H9 (cell line): ENCODE measurements around the gene SLC25A43. TPM values are rescaled to one million over a fixed set of nuclear protein-coding genes. Genes with fewer than 3 reads are reported as not detected.
"Not testable (repeated sequence)": the region's sequence is repeated elsewhere in the genome, so short reads cannot be mapped to it uniquely, and the experiment has no call there.

Experiments used
- DNase-seq: peaks from one replicate; pipeline ENCODE4 v3.0.0-alpha.2; 2017
- H2AFZ ChIP-seq: one replicate; pipeline ENCODE4 v1.6.1; 2013; ENCODE audit warnings: mild to moderate bottlenecking, low read length, control low read depth, moderate library complexity
- H2AK5ac ChIP-seq: 2 replicates; pipeline ENCODE4 v1.6.1; 2013; ENCODE audit warnings: low read length, control low read depth, mixed read lengths; ENCODE audit not compliant: insufficient read length
- H2BK120ac ChIP-seq: one replicate; pipeline ENCODE4 v1.6.1; 2013; ENCODE audit warnings: low read depth, mild to moderate bottlenecking, low read length, control low read depth, inconsistent platforms; ENCODE audit not compliant: poor library complexity, severe bottlenecking
- H2BK12ac ChIP-seq: 2 replicates; pipeline ENCODE4 v1.6.1; 2013; ENCODE audit warnings: low read length, control low read depth, mixed read lengths, low read depth; ENCODE audit not compliant: insufficient read length
- H2BK15ac ChIP-seq: 2 replicates; pipeline ENCODE4 v1.6.1; 2013; ENCODE audit warnings: low read depth, low read length, control low read depth
- H2BK20ac ChIP-seq: one replicate; pipeline ENCODE4 v1.6.1; 2013; ENCODE audit warnings: low read depth, mild to moderate bottlenecking, low read length, control low read depth, inconsistent platforms; ENCODE audit not compliant: poor library complexity, severe bottlenecking
- H2BK5ac ChIP-seq: 2 replicates; pipeline ENCODE4 v1.6.1; 2013; ENCODE audit warnings: low read length, control low read depth, mixed read lengths; ENCODE audit not compliant: insufficient read length
- H3K14ac ChIP-seq: 2 replicates; pipeline ENCODE4 v1.6.1; 2013; ENCODE audit warnings: low read length, control low read depth; ENCODE audit not compliant: insufficient read depth
- H3K18ac ChIP-seq: 2 replicates; pipeline ENCODE4 v1.6.1; 2013; ENCODE audit warnings: low read depth, mild to moderate bottlenecking, mixed read lengths, low read length, control low read depth; ENCODE audit not compliant: insufficient read length
- H3K23ac ChIP-seq: 2 replicates; pipeline ENCODE4 v1.6.1; 2013; ENCODE audit warnings: low read length, control low read depth, mixed read lengths, low read depth; ENCODE audit not compliant: insufficient read length
- H3K23me2 ChIP-seq: 2 replicates; pipeline ENCODE4 v1.6.1; 2013; ENCODE audit warnings: low read depth, mild to moderate bottlenecking, mixed read lengths, low read length, control low read depth; ENCODE audit not compliant: insufficient read length, poor library complexity, severe bottlenecking
- H3K27ac ChIP-seq: 2 replicates; pipeline ENCODE4 v1.5.1; 2013; ENCODE audit warnings: low read length, control low read depth, mixed read lengths, low read depth; ENCODE audit not compliant: insufficient read length
- H3K27me3 ChIP-seq: 2 replicates; pipeline ENCODE4 v1.6.1; 2013; ENCODE audit warnings: low read length, control low read depth, inconsistent platforms; ENCODE audit not compliant: insufficient read depth
- H3K4ac ChIP-seq: 2 replicates; pipeline ENCODE4 v1.6.1; 2013; ENCODE audit warnings: low read depth, mild to moderate bottlenecking, control low read depth, inconsistent platforms, low read length, moderate library complexity
- H3K4me1 ChIP-seq: 2 replicates; pipeline ENCODE4 v1.6.1; 2013; ENCODE audit warnings: low read length, control low read depth, inconsistent platforms; ENCODE audit not compliant: insufficient read depth
- H3K4me2 ChIP-seq: 2 replicates; pipeline ENCODE4 v1.6.1; 2013; ENCODE audit warnings: low read length, control low read depth, mixed read lengths; ENCODE audit not compliant: insufficient read length, insufficient read depth
- H3K56ac ChIP-seq: 2 replicates; pipeline ENCODE4 v1.6.1; 2013; ENCODE audit warnings: low read depth, mild to moderate bottlenecking, mixed read lengths, low read length, control low read depth; ENCODE audit not compliant: insufficient read length
- H3K79me1 ChIP-seq: 2 replicates; pipeline ENCODE4 v1.6.1; 2013; ENCODE audit warnings: low read depth, mild to moderate bottlenecking, moderate library complexity, low read length, control low read depth, inconsistent platforms; ENCODE audit not compliant: insufficient read depth, poor library complexity, severe bottlenecking
- H3K79me2 ChIP-seq: 2 replicates; pipeline ENCODE4 v1.6.1; 2013; ENCODE audit warnings: low read length, control low read depth, inconsistent platforms; ENCODE audit not compliant: insufficient read depth
- H3K9ac ChIP-seq: 2 replicates; pipeline ENCODE4 v1.6.1; 2013; ENCODE audit warnings: low read length, control low read depth, mixed read lengths; ENCODE audit not compliant: insufficient read length; ENCODE audit errors: extremely low read depth
- H3K9me3 ChIP-seq: one replicate; pipeline ENCODE4 v1.6.1; 2013; ENCODE audit warnings: low read depth, low read length, inconsistent platforms; ENCODE audit not compliant: control insufficient read depth
- H3T11ph ChIP-seq: one replicate; pipeline ENCODE4 v1.6.1; 2013; ENCODE audit warnings: mild to moderate bottlenecking, low read length, control low read depth, inconsistent platforms
- H4K20me1 ChIP-seq: one replicate; pipeline ENCODE4 v1.6.1; 2013; ENCODE audit not compliant: control insufficient read depth, insufficient read length, insufficient read depth
- H4K5ac ChIP-seq: 2 replicates; pipeline ENCODE4 v1.6.1; 2013; ENCODE audit warnings: low read depth, mild to moderate bottlenecking, mixed read lengths, low read length, control low read depth; ENCODE audit not compliant: insufficient read length
- H4K8ac ChIP-seq: replicated peaks from 2 replicates; pipeline ENCODE4 v1.6.1; 2013; ENCODE audit warnings: low read length, control low read depth, mixed read lengths, low read depth; ENCODE audit not compliant: insufficient read length
- H4K91ac ChIP-seq: 2 replicates; pipeline ENCODE4 v1.6.1; 2013; ENCODE audit warnings: low read depth, mild to moderate bottlenecking, moderate library complexity, mixed read lengths, low read length, control low read depth; ENCODE audit not compliant: insufficient read length
- H3K27ac Mint-ChIP-seq, 3 experiments: 2 replicates in 2 of 3; 3 replicates in 1 of 3; pipeline ENCODE4 v1.8.0; 2020 to 2021; ENCODE audit warnings: mixed read lengths in 3 of 3, mild to moderate bottlenecking in 1 of 3, moderate library complexity in 1 of 3
- H3K27me3 Mint-ChIP-seq: 2 replicates; pipeline ENCODE4 v1.8.0; 2021; ENCODE audit warnings: low read depth, mild to moderate bottlenecking, moderate library complexity, mixed read lengths
- H3K36me3 Mint-ChIP-seq, 3 experiments: 2 replicates in 2 of 3; 3 replicates in 1 of 3; pipeline ENCODE4 v1.8.0; 2020 to 2021; ENCODE audit warnings: low read depth in 3 of 3, mixed read lengths in 3 of 3; ENCODE audit not compliant: insufficient read depth in 1 of 3
- H3K4me1 Mint-ChIP-seq, 2 experiments: 2 replicates each; pipeline ENCODE4 v1.8.0; 2020; ENCODE audit warnings: mixed read lengths in 2 of 2
- H3K4me3 Mint-ChIP-seq, 2 experiments: 2 replicates in 1 of 2; 3 replicates in 1 of 2; pipeline ENCODE4 v1.8.0; 2020 to 2021; ENCODE audit warnings: mild to moderate bottlenecking in 2 of 2, mixed read lengths in 2 of 2, moderate library complexity in 1 of 2
- H3K9me3 Mint-ChIP-seq, 2 experiments: 2 replicates in 1 of 2; 3 replicates in 1 of 2; pipeline ENCODE4 v1.8.0; 2020; ENCODE audit warnings: mild to moderate bottlenecking in 2 of 2, mixed read lengths in 2 of 2, moderate library complexity in 1 of 2
- WGBS: extraction: QIAGEN DNeasy Blood & Tissue Kit; methylation state at CpG from one replicate; pipeline ENCODE4 v1.1.7; 2013; ENCODE audit warnings: missing lambda C conversion rate, low lambda C conversion rate, mixed read lengths; ENCODE audit not compliant: insufficient read length; ENCODE audit errors: extremely low coverage; 5-methylcytosine and 5-hydroxymethylcytosine counted together
- total RNA-seq: library from RNA; stranded (reverse); gene quantifications from 2 replicates; pipeline ENCODE4 v1.2.1, GENCODE V29; 2021
- TF ChIP-seq, protein P1 (sequence below): fragments of 200-600 bp; sonication (generic); conservative IDR thresholded peaks from 3 replicates; pipeline ENCODE4 v1.8.0; 2021; ENCODE audit warnings: antibody characterized with exemption, mild to moderate bottlenecking

The SLC25A43 gene
- total RNA-seq, 1 experiment from 2014 or later, result 3.7 TPM

DNA sequence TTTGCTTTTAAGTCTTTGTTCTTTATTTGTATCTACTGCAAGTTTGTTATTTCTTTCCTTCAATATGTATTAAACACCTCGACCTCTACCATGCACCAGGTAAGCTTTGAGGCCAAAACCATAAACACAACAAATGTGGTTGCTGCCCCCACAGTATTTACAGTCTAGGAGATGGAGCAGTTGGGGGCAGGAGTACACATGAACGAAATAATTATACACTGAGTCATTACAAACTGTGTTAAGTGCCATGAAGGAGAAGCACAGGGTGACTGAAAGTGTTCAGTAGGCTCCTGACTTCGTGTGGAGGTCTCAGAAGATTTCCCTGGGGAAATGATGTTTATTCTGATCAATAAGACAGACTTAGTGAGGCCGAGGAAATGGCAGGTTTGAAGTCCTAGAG, 30.3 kb downstream of the SLC25A43 start:
- Histone ChIP-seq H3K4me2 (no peak overlapping the region), H3T11ph (no peak overlapping the region), H4K5ac (no peak overlapping the region), H3K4ac (no peak overlapping the region), H2AK5ac (no peak overlapping the region), H2AFZ (no peak overlapping the region), H2BK12ac (no peak overlapping the region), H3K27me3 (no peaks in the 10 kb centered on the region), H3K9me3 (peaks cover 21% of the 10 kb centered on the region), H4K91ac (no peak overlapping the region), H3K56ac (no peak overlapping the region), H2BK120ac (no peak overlapping the region), H2BK20ac (no peak overlapping the region), H3K23me2 (no peaks in the 10 kb centered on the region), H3K4me1 (no peaks in the 10 kb centered on the region), H3K79me2 (no peaks in the 10 kb centered on the region), H3K79me1 (no peaks in the 10 kb centered on the region), H2BK15ac (no peak overlapping the region), H3K9ac (no peak overlapping the region), H3K23ac (no peak overlapping the region), H4K20me1 (no peaks in the 10 kb centered on the region), H3K27ac (no peak overlapping the region), H3K14ac (no peak overlapping the region), H4K8ac (no peak overlapping the region), H2BK5ac (no peak overlapping the region), H3K18ac (no peak overlapping the region)
- H3K4me3 Mint-ChIP-seq, result no peak overlapping the region
- H3K9me3 Mint-ChIP-seq, result peaks cover 70 to 80% of the 10 kb centered on the region in 2 experiments
- WGBS, result no CpG with 5 or more reads among the region's 4 CpGs
- no peaks in the 10 kb centered on the region for H3K27me3 Mint-ChIP-seq
- no peak overlapping the region for H3K27ac Mint-ChIP-seq
- H3K36me3 Mint-ChIP-seq, result peaks cover 9 to 23% (median 14%) of the 10 kb centered on the region in 3 experiments
- no peak for DNase-seq
- H3K4me1 Mint-ChIP-seq, result peaks cover 6 to 11% of the 10 kb centered on the region in 2 experiments
- TF ChIP-seq, protein P1, sequence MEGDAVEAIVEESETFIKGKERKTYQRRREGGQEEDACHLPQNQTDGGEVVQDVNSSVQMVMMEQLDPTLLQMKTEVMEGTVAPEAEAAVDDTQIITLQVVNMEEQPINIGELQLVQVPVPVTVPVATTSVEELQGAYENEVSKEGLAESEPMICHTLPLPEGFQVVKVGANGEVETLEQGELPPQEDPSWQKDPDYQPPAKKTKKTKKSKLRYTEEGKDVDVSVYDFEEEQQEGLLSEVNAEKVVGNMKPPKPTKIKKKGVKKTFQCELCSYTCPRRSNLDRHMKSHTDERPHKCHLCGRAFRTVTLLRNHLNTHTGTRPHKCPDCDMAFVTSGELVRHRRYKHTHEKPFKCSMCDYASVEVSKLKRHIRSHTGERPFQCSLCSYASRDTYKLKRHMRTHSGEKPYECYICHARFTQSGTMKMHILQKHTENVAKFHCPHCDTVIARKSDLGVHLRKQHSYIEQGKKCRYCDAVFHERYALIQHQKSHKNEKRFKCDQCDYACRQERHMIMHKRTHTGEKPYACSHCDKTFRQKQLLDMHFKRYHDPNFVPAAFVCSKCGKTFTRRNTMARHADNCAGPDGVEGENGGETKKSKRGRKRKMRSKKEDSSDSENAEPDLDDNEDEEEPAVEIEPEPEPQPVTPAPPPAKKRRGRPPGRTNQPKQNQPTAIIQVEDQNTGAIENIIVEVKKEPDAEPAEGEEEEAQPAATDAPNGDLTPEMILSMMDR, result no peak

DNA sequence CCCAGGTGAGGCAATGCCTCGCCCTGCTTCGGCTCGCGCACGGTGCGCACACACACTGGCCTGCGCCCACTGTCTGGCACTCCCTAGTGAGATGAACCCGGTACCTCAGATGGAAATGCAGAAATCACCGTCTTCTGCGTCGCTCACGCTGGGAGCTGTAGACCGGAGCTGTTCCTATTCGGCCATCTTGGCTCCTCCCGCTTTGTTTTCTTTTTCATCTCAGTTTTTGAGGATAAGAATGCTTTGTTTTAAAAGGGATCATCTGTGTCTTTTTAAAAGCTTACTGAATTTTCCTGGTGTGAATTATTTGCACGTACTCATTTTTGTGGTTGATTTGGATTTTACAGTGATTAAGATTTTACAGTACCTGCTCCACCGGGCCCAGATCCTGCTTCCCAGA, 42.2 kb downstream of the SLC25A43 start:
- not testable (repeated sequence) for H3K18ac ChIP-seq, H2BK120ac ChIP-seq, H4K20me1 ChIP-seq, H3K27me3 Mint-ChIP-seq, H3K14ac ChIP-seq, H4K91ac ChIP-seq, H3K4me1 Mint-ChIP-seq, H3T11ph ChIP-seq, H3K79me2 ChIP-seq, H3K9me3 ChIP-seq, H2BK12ac ChIP-seq, H3K27me3 ChIP-seq, H3K9ac ChIP-seq, H3K4me2 ChIP-seq, H3K4me1 ChIP-seq, H4K5ac ChIP-seq, H3K56ac ChIP-seq, DNase-seq, H3K23ac ChIP-seq, H2BK5ac ChIP-seq, H3K4ac ChIP-seq, H2BK15ac ChIP-seq, H3K27ac ChIP-seq, H2BK20ac ChIP-seq, H4K8ac ChIP-seq, H3K23me2 ChIP-seq, H2AFZ ChIP-seq, H3K79me1 ChIP-seq, H2AK5ac ChIP-seq
- peaks cover 0 to 12% (median 0%) of the 10 kb centered on the region in 3 experiments; a peak in 5 of 7 replicates for H3K36me3 Mint-ChIP-seq
- WGBS, result no CpG with 5 or more reads among the region's 17 CpGs
- H3K4me3 Mint-ChIP-seq, result peak overlapping the region; percentile 35 to 38; a peak in 4 of 5 replicates
- H3K9me3 Mint-ChIP-seq, result peaks cover 26% of the 10 kb centered on the region in 2 experiments
- peak overlapping the region in 2 of 3 experiments; percentile 33 to 83; a peak in 2 of 7 replicates for H3K27ac Mint-ChIP-seq
